Kidney epithelial cell (primary cell): Measurements from ENCODE around the gene MAD1L1. TPM values are rescaled to one million over a fixed set of nuclear protein-coding genes. Genes with fewer than 3 reads are reported as not detected.
"Not testable (repeated sequence)": the region's sequence is repeated elsewhere in the genome, so short reads cannot be mapped to it uniquely, and the experiment has no call there.

ENCODE experiments used
- DNase-seq: peaks from one replicate; pipeline ENCODE4 v3.0.0-alpha.2; 2010; ENCODE audit warnings: low read depth
- H3K27me3 ChIP-seq: 2 replicates; pipeline ENCODE4 v1.6.0; 2011; ENCODE audit warnings: low read length; ENCODE audit not compliant: control insufficient read depth, insufficient read depth
- H3K36me3 ChIP-seq: 2 replicates; pipeline ENCODE4 v1.5.1; 2011; ENCODE audit warnings: low read length; ENCODE audit not compliant: control insufficient read depth, insufficient read depth
- H3K4me3 ChIP-seq: 2 replicates; pipeline ENCODE4 v1.5.1; 2011; ENCODE audit warnings: low read depth, mild to moderate bottlenecking, control low read depth, low read length
- CTCF ChIP-seq: IDR thresholded peaks from 2 replicates; pipeline ENCODE4 v1.5.1; 2011; ENCODE audit warnings: mild to moderate bottlenecking, moderate library complexity, low read length, control low read depth, inconsistent platforms; ENCODE audit not compliant: insufficient read depth, poor library complexity, severe bottlenecking
- total RNA-seq: library from RNA; depleted of rRNA; stranded (reverse); fragments of >200 nt; gene quantifications from 2 replicates; pipeline ENCODE4 v1.2.3, GENCODE V29; 2015

The MAD1L1 gene
- total RNA-seq, 1 donor from 2014 or later: 61.2 TPM

GRCh38 chr7:1998146-1998545 is 234.6 kb downstream of the MAD1L1 start:
- no peak for DNase-seq
- Histone ChIP-seq H3K4me3 (no peak overlapping the region), H3K27me3 (no peaks in the 10 kb centered on the region), H3K36me3 (no peaks in the 10 kb centered on the region)
- no peak for TF ChIP-seq CTCF

- Histone ChIP-seq H3K27me3 (no peaks in the 10 kb centered on the region), H3K4me3 (no peak overlapping the region), H3K36me3 (no peaks in the 10 kb centered on the region)
- no peak for DNase-seq
- no peak for TF ChIP-seq CTCF
Observed at GRCh38 chr7:1997537-1998076, 235.1 kb downstream of the MAD1L1 start.

GRCh38 chr7:1996816-1997215 is 235.9 kb downstream of the MAD1L1 start:
- Histone ChIP-seq H3K27me3 (no peaks in the 10 kb centered on the region), H3K36me3 (no peaks in the 10 kb centered on the region), H3K4me3 (no peak overlapping the region)
- no peak for TF ChIP-seq CTCF
- no peak for DNase-seq

GRCh38 chr7:1995911-1996420 is 236.8 kb downstream of the MAD1L1 start:
- not testable (repeated sequence) for H3K4me3 ChIP-seq, H3K36me3 ChIP-seq, DNase-seq, H3K27me3 ChIP-seq

- no peaks in the 10 kb centered on the region for H3K27me3 ChIP-seq
- TF ChIP-seq CTCF: no peak
- no peak overlapping the region for H3K4me3 ChIP-seq
- H3K36me3 ChIP-seq: no peaks in the 10 kb centered on the region
- DNase-seq: no peak
Observed at GRCh38 chr7:1995426-1995825, 237.3 kb downstream of the MAD1L1 start.

- H3K4me3 ChIP-seq: no peak overlapping the region
- no peak for TF ChIP-seq CTCF
- H3K36me3 ChIP-seq: no peaks in the 10 kb centered on the region
- DNase-seq: no peak
- H3K27me3 ChIP-seq: no peaks in the 10 kb centered on the region
Observed at GRCh38 chr7:1994931-1995330, 237.8 kb downstream of the MAD1L1 start.
